ENCODE data around the gene CREBZF.
"Not testable (repeated sequence)": the region's sequence is repeated elsewhere in the genome, so short reads cannot be mapped to it uniquely, and the experiment has no call there.

Gene CREBZF

GRCh38 chr11:85670949-85671663 lies 6.2 kb upstream of the CREBZF start:
- not testable (repeated sequence) for DNase-seq

GRCh38 chr11:85668157-85668556 lies 3.2 kb upstream of the CREBZF start:
- no peak for DNase-seq

- no peak for DNase-seq
Observed at GRCh38 chr11:85666687-85667086, 1.8 kb upstream of the CREBZF start.

- DNase-seq: peak; percentile 35
Observed at GRCh38 chr11:85665733-85666132, 804 bp upstream of the CREBZF start.

GRCh38 chr11:85663753-85664614 lies 945 bp downstream of the CREBZF start:
- DNase-seq: peak; percentile 91

GRCh38 chr11:85663080-85663752 lies 1.7 kb downstream of the CREBZF start:
- DNase-seq: peak; percentile 55

- no peak for DNase-seq
Observed at GRCh38 chr11:85661972-85662664, 2.8 kb downstream of the CREBZF start.

- no peak for DNase-seq
Observed at GRCh38 chr11:85658180-85658579, 6.7 kb downstream of the CREBZF start.

GRCh38 chr11:85656777-85657176 lies 8.2 kb downstream of the CREBZF start:
- DNase-seq: no peak

- not testable (repeated sequence) for DNase-seq
Observed at GRCh38 chr11:85654343-85654742, 10.6 kb downstream of the CREBZF start.

- no peak for DNase-seq
Observed at GRCh38 chr11:85652786-85653447, 12.0 kb downstream of the CREBZF start.

- DNase-seq: no peak
Observed at GRCh38 chr11:85651118-85651517, 13.8 kb downstream of the CREBZF start.

- DNase-seq: peak; percentile 91
Observed at GRCh38 chr11:85647604-85648299, 17.2 kb downstream of the CREBZF start, which contains the start of gene TMEM126A. Gene TMEM126A, plus strand, starts transcription at chr11:85647967. Its CDS starts 2,289 bp downstream, at chr11:85650256.

- DNase-seq: no peak
Observed at GRCh38 chr11:85647078-85647477, 17.9 kb downstream of the CREBZF start.

- no peak for DNase-seq
Observed at GRCh38 chr11:85643191-85643614, 21.7 kb downstream of the CREBZF start.

GRCh38 chr11:85634747-85635146 lies 30.2 kb downstream of the CREBZF start:
- DNase-seq: no peak

- DNase-seq: no peak
Observed at GRCh38 chr11:85628771-85629341, 36.1 kb downstream of the CREBZF start.

GRCh38 chr11:85627998-85628770 lies 36.7 kb downstream of the CREBZF start, which contains the start of gene TMEM126B:
Gene TMEM126B, plus strand, starts transcription at chr11:85628593. Its CDS starts 15 bp downstream, at chr11:85628608.
- peak; percentile 95 for DNase-seq

GRCh38 chr11:85627332-85627997 lies 37.5 kb downstream of the CREBZF start, which contains the start of gene DLG2:
Gene DLG2, minus strand, starts transcription at chr11:85627344.
- DNase-seq: peak; percentile 16

Measured in CD4-positive, alpha-beta T cell treated with Interleukin-10 for 1 hour (primary cell).